ENCODE results near the gene ZCCHC7.

The ZCCHC7 gene

DNA sequence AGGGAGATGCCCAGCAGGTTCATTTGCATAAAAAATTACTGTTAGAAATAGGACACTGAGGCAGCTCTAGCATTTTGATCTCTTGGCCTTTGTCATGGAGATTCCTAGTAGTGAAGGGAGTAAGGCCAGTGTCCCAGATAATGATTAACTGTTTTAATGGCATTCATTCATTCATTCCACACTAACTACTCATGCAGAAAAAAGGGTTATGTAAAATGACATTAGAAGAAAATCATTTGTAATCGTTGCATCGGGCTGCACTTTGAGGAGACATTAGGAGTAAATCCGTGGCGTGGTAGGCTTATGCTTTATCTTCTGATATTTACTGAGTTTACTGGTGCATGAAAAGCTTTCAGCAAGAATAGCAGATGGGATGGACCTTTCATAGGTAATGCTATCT lies 219.5 kb downstream of the ZCCHC7 start:
- DNase-seq (ENCODE audit: low read depth): no peak

DNA sequence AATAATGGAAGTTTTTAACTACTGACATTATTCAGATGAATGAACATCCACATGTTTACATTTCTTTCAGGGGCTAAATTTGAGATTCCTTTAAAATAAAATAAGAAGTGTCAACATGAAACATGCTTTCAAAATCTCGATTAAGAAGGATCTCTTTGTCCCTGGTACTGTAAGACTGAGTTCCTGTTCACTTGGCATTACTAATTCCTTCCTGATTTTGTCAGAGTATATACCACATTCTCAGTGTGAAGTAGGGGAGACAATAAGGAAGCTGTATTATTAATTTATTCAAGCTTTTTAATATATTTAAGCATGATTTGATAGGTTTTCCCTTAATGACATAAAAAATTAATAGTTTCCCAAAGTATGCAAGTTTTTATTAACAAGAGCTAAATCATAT lies 220.6 kb downstream of the ZCCHC7 start:
- DNase-seq (ENCODE audit: low read depth): no peak

DNA sequence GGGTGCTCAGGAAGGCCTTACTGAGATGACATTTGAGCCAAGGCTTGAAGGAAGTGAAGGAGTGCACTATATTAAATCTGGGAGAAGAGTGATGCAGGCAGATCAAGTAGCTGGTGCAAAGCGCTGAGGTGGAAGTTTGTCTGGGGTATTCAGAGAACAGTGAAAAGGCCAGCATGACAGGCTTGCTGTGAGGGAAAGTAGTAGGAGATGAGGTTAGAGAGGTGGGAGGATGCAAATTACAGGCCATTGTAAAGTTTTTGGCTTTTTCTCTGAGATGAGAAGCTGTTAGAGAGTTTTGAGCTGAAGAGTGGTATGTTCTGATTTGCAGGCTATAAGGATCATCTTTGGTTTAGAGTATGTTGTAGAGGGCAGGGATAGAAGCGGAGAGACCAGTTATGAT lies 221.3 kb downstream of the ZCCHC7 start:
- no peak for DNase-seq (ENCODE audit: low read depth)

DNA sequence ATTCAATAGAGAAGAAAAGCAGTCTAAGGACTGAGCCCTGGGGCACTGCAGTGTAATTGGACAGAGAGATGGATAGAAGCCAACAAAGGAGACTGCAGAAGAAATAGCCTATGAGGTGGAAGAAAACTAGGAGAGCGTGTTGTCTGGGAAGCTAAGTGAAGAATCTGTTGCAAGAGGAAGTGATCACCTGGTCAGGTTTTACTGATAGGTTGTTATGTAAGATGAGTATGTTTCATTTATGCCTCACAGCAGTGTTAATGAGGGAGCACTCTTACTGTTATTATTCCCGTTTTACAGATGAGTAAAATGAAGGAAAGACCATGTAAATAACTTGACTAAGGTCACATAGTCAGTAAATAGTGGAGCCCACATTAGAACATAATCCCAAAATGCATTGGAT lies 222.1 kb downstream of the ZCCHC7 start:
- no peak for DNase-seq (ENCODE audit: low read depth)

DNA sequence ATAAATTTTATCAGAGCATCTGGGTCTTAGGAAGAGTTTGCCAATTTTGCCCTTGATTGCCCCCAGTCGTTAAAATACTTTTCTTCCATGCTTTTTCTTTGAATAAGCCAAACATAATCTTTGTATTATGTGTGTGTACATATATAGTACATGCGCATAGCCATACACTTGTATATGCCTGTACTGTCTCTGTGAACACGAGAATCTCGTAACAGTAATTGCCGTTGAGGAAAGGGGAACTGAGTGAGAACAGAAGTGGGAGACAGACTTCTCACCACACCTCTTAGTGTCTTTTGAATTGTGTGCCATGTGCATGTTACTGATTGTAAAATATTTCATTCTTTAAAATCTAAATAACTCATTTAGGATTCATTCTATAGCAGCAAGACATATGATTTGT lies 222.5 kb downstream of the ZCCHC7 start:
- no peak for DNase-seq (ENCODE audit: low read depth)

DNA sequence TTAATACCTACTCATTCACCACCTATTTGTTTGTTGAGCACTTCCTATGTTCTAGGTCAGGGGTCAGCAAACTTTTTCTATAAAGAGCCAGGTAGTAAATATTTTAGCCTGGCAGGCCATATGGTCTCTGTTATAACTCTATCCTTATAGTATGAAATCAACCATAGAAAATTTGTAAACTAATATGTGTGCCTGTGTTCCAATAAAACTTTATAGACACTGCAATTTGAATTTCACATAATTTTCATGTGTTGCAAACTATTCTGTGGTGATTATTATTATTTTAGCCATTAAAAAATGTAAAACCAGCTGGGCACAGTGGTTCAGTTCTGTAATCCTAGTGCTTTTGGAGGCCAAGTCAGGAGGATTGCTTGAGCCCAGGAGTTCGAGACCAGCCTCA lies 223.3 kb downstream of the ZCCHC7 start:
- DNase-seq (ENCODE audit: low read depth): no peak

DNA sequence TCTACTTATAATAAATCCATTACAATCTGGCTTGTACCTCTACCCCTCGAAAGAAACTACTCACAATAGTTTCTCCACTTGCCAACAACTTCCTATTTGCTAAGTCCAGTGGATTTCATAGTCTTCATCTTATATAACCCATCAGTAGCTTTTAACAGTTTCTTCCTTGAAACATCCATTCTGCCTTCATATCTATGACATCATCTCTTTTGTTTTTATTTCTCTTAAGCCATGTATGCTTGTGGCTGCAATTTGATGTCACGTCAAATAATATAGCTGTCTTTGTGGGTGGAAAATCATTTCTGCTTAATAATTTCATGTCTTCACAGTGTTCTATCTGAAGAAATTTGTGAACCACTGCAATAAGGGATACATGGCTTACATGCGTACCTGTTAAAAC lies 224.7 kb downstream of the ZCCHC7 start:
- no peak for DNase-seq (ENCODE audit: low read depth)

DNA sequence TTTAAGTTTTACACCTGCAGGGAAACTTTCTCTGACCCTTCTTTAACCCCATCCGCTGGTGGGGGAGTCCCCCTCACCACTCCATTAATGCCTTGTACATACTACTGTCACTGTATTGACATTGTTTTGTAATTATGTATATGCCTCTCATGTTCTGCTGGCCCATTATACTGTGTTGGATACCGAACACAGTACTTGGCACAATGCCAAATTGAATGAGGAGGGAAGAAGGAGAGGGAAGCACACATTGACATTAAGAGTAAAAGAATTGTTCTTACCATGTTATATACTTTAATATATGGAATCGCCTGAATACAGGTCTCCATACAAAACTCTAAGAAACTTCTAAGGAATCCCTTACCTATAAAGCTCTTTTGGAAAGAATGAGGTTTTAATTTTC lies 228.5 kb downstream of the ZCCHC7 start:
- no peak for DNase-seq (ENCODE audit: low read depth)

DNA sequence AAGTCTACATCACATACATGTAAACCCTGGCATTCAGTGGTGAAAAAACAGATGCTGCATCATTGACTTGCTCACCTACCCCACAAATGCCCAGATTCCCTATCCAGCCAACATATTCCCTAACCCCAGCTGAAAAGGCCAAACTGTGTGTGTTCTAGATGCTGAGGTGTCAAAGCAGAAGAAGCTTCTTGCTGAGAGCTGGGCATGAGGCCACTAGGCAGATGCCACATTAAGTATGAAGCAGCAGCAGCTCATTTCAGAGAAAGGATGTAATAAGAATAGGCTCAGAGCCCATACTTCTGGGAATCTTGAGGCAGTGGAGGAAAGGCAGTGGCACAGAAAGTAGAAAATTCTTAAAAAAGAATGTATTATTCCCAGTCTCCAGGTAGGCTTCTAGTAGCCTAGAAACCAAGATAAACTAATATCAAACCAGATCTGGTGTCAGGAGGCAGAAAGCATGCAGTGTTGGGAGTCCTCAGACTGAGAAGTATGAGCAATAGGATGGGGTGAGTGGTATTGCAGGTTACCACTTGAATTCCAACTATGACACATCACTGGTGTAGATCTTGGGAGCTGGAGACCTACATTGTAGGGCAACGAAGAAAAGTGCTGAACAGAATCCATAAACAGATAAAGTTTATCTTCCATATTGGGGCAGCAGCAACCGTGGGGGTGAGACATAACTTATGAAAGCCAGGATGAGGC lies 230.3 kb downstream of the ZCCHC7 start:
- DNase-seq (ENCODE audit: low read depth): no peak

DNA sequence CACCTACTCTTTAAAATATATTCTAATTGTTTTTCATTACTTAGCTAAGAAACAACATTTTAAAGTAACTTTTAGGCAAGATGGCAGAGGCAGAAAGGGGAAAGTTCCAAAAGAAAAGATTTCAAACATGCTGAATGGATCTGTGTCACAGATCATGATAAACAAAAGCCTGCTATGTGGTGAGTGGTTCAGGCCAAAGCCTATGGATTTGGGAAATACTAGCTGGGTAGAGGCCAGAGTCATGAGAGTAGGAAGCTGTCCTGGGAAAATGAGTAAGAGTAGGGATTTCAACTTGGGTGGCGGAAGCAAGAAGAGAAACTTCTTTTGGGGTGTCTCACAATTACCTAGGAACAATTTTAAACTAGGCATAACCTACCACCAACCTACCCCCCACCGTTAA lies 233.4 kb downstream of the ZCCHC7 start:
- no peak for DNase-seq (ENCODE audit: low read depth)

DNA sequence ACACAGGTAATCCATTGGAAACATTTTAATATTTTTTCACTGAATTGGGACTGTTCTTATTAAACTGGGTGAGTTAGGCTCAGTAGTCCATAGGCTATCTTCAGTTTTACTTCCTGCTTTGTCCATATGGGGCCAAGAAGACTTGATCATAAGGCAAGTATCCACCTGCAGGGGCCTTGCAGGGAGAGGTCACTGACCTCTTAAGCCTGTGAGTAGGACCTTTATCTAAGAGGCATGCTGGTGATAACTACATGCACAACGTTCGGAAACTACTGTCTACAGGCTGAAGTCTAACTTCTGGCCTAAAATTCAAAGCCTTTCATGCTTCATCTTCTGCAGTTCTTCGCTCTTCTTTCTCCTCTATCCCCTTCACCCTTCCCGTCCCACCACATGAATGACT lies 242.1 kb downstream of the ZCCHC7 start:
- DNase-seq (ENCODE audit: low read depth): no peak

DNA sequence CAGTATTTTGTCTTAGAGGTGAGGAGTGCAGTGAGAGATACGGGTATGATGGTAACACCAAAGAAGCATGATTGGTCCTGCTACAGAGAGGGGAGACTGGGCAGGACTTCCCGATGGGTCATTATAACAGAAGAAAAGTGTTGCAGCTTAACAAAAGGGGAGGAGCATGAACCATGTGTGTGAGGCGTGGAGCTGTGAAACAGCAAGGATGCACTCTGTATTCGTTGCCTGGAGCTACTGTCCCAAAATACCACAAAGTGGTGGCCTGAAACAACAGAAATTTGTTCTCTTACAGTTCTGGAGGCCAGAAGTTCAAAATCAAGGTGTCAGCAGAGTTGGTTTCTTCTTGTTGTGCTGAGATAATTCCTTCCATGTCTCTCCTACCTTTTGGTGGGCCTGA lies 242.8 kb downstream of the ZCCHC7 start:
- no peak for DNase-seq (ENCODE audit: low read depth)

DNA sequence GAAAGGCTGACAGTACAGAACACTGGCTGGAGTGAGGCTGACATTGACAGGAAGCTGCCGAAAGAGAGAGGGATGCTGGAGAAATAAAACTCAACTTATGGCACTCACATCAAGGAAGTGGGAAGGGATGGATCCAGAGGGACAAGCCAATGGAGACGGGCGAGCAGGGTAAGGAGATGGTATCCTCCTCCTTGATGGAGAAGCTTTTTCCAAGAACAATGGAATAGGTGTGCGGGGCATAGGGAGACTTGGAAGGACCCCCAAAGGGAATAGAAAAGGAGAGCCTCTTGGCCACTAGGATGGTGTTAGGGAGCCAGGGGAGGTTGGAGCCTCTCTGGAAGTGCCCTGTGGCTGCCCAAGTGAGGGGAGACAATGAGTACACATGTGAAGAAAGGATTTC lies 243.8 kb downstream of the ZCCHC7 start:
- DNase-seq (ENCODE audit: low read depth): no peak

DNA sequence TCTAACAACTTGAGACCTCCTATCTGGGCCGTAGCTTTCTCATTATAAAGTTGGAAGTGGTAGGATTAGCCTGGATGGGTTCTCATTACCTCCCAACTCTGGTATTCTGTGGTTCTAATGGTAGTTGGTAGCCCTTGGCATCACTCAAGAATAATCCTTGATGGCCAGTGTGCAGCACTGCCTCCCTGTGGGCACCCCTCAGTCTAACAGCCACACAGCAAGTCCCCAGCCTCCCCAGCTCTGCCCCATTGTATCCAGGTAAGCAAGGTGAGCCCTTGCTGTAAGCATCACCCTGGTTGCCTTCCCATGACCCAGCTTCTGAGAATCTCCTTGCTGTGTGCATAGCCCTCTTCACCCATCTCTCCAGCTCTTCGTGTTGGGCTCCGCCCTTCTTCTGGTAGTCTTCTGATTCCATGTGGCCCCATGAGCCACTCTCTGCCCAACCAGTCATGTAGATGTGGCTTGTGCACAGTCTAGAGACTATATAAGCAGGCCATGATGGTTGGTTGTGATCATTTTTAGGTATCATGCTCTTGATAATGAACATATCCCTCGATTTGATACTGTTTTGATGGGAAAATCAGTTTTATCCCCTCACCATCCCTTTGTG lies 244.5 kb downstream of the ZCCHC7 start:
- no peak for DNase-seq (ENCODE audit: low read depth)

DNA sequence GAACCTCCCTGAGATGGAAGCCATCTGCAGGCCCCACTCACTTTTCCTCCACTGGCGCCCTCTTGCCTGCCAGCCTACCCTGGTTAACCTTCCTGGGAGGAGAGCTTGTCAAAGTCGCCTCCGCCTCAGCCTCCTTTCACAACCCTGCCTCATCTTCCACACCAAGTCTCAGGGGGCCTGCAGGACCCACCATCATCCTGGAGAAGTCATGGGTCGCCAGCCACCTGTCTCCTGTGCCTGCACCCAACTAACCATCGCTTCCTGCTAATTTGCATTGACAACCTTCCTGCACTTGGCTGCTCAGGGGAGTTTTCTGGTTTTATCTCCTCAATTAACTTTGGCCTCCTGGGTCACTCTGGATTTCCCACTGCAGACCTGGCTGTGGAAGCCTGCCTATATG lies 249.3 kb downstream of the ZCCHC7 start:
- no peak for DNase-seq (ENCODE audit: low read depth)

DNA sequence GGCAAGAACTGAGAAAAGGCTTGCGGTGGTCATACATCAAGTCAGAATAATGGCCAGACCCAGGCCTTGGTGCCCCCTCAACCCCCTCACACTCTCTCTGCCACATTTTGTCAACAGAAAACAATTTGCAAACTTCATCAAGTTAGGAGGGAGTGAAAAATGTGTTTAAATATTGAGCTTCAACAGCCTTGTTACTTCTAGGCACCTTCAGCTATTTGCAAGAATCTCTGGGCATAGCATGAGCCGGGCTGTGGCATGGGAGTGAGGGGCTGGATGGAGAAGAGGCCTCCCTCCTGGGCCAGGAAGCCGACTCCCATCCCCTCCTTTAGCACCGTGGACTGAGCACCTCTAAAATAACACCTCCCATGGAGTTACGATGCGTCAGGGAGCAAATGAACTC lies 249.9 kb downstream of the ZCCHC7 start:
- DNase-seq (ENCODE audit: low read depth): no peak

DNA sequence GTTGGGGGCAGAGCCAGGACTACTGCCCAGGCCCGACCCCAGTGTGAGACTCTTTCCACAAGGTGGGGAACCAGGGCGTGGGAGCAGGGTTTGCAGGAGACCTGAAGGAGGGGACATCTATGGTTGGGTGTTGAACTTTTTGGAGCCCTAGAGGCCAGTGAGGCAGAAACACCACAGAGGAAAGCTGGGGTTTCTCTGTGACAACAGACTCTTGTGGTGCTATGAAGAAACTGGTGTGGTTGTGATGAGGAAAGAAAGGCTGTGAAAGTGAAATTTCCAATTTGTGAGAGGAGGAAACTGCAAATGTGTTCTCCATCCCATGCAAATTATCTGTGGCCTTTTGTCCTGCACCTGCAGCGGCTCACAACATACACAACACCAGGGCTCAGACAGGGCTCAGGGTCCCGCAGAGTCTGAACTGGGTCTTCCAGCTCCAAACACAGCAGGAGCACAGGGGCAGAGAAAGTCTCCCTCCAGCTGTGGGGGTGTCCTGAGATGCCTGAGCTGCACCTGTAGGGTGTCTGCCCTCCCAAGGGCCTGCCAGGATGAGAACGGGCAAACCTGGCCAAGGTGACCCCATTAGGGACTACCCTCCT lies 250.7 kb downstream of the ZCCHC7 start:
- no peak for DNase-seq (ENCODE audit: low read depth)

DNA sequence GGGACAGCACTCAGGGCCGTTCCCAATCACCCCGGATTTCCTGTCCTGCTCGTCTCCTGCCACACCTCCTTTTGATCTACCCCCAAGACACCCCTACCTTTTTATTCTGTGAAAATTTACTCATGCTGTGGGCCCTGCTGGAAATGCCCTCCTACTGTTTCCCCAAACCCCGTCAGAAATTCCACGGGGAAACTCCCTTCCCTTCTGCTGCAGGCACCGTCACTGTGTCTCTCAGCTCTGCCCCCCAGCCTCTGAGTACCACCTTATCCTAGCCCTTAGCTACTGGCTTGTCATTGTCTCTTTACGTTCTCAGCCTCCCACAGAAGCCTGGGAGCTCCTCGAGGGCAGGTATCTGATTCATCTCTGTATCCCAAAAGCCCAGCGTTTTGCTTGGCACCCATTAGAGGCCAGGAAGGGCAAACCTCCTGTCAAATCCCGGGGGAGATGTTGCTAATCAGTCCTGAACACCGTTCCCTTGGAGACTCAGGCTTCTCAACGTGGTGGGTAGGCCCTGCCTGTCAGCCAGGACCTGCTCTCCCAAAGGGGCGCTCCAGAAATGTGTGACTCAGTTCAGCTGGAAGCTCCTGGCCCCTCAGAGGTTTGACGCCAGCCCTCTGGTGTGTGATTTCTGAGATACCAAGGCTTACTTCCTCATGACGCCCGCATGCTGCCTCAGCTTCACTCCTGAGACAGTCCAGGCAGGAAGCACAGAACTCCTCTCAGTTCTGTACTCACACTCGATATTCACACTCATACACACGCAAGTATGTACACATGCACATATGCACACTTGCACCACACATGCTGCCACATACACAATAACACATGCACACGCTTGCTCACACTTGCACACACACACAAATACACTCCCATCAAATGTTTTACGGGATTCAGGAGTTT lies 251.4 kb downstream of the ZCCHC7 start:
- DNase-seq (ENCODE audit: low read depth): no peak

DNA sequence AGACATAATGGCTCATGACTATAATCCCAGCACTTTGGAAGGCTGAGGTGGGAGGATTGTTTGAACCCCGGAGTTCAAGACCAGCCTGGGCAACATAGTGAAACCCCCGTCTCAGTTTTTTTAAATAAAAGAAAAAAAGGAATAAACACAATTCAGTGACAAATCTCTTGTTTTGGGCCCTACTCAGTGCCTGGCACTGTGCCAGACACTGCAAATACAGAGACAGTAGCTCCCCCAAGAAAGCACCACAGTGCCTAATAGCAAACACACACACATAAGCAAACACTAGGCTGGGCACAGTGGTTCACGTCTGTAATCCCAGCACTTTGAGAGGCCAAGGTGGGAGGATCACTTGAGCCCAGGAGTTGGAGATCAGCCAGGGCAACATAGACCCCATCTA lies 252.5 kb downstream of the ZCCHC7 start:
- DNase-seq (ENCODE audit: low read depth): no peak

DNA sequence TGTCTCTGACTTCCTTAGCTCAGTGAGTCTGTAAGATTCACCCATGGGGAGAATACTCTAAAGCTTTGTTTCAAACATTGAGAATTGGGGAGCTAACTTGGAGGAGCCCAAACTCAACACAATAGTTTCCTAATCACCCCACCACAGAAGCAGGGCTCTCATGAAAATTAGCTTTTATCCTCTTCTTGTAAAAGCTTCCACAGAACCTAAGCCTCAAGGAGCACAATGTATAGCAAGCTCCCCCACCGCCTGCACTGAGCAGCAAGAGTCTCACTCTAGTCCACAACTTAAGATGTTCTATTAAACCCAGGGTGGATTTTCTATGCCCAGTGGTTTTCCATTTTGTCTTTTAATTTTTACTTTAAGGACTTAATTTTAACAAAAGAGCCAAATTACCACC lies 253.2 kb downstream of the ZCCHC7 start:
- no peak for DNase-seq (ENCODE audit: low read depth)

DNA sequence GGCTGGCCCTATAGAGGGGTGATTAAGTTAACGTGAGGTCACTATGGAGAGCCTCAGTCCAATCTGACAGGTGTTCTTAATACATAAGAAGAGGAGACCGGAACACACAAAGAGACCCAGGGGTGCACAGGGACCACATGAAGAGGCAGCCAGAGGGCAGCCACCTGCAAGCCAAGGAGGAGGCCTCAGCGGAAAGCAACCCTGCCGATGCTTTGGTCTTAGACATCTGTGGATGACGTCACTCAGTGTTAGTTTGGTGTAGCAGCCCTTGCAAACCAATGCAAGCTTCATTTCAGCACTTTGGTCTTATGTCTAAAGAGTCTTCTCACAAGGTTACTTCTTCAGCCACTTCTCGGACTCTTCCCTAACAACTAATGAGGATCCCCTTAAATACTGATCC lies 254.5 kb downstream of the ZCCHC7 start:
- no peak for DNase-seq (ENCODE audit: low read depth)

DNA sequence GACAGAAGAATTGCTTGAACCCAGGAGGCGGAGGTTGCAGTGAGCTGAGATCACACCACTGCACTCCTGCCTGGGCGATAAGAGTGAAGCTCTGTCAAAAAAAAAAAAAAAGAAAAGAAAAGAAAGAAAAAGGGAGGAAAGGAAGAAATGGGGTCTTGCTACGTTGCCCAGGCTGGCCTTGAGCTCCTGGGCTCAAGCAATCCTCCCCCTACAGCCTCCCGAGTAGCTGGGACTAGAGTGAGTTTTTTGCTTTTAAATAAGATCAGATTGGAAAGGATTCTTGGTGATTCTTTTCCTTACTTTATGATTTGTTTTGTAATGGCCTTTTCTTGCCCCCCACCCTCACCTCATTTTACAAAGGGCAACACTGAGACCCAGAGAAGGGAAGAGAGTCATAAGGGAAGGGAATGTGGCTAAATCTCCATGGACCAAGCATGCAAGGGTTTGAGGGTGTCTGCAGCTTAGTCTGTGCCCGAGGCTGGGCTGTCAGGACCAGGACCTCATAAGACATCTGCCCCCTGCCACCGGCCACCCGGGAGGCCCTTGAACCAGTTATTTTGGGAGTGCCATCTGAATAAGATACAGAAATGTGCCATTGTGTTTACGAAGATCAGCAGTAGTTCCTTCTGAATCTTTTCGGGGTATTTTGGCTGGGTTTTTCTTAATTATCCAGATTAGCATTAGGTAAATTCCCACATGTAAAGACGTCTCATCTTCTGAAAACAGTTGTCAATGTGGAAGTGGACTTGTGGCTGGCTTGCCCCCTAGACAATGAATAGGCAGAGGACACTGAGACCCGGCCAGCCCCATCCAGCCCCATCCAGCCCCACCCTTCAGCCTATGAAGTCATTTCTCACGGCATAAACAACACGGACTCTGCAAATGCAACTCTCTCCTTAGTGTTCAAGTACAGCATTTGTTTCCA lies 257.6 kb downstream of the ZCCHC7 start:
- DNase-seq (ENCODE audit: low read depth): no peak
